ENCODE data around the gene NFAT5.

The NFAT5 gene

GRCh38 chr16:69523566-69524305, 42.0 kb upstream of the NFAT5 start:
- no peak for DNase-seq (ENCODE audit: extremely low read depth, low read depth)
- TF ChIP-seq, protein P1, sequence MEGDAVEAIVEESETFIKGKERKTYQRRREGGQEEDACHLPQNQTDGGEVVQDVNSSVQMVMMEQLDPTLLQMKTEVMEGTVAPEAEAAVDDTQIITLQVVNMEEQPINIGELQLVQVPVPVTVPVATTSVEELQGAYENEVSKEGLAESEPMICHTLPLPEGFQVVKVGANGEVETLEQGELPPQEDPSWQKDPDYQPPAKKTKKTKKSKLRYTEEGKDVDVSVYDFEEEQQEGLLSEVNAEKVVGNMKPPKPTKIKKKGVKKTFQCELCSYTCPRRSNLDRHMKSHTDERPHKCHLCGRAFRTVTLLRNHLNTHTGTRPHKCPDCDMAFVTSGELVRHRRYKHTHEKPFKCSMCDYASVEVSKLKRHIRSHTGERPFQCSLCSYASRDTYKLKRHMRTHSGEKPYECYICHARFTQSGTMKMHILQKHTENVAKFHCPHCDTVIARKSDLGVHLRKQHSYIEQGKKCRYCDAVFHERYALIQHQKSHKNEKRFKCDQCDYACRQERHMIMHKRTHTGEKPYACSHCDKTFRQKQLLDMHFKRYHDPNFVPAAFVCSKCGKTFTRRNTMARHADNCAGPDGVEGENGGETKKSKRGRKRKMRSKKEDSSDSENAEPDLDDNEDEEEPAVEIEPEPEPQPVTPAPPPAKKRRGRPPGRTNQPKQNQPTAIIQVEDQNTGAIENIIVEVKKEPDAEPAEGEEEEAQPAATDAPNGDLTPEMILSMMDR (IDR thresholded peaks at IDR 0.05; ENCODE audit: low read depth, low read length) = no peak

DNA sequence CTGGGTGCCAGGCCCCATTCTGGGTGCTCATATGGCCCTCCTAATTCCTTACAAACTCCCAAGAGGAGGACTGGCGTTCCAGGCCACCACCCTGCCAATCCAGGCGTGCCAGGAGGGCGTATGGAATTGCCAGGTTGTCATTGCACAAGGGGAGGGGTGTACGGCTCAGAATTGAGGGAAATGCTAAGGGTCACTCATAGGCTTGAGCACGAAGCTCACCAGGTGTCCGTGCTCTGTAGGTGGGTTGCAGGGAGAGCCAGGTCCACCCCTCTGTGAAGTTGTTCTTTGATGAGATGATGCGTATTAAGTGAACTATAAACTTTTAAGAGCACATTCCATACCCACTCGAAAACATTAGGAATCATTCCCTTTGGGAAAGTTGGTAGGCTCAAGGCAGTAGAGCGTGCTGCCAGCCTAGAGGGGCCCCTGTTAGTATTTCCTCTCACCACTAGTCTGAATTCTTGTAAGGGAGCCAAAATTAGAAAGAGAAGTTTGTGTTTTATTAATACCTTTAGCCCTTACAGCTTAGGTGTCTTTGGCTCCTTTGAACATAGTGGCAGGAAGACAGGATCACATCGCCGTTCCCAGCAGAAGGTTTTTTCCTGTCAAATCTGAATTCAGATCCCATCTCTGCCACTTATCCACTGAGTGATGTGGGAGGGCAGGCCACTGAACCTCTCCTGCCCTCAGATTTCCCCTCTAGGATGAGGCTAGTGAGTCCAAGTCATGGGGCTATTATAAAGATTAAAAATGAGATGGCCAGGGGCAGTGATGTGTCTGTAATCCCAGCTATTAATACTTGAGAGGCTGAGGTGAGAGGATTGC, 38.7 kb upstream of the NFAT5 start:
- no peak for DNase-seq (ENCODE audit: extremely low read depth, low read depth)
- TF ChIP-seq, protein P1 (IDR thresholded peaks at IDR 0.05; ENCODE audit: low read depth, low read length) = no peak

DNA sequence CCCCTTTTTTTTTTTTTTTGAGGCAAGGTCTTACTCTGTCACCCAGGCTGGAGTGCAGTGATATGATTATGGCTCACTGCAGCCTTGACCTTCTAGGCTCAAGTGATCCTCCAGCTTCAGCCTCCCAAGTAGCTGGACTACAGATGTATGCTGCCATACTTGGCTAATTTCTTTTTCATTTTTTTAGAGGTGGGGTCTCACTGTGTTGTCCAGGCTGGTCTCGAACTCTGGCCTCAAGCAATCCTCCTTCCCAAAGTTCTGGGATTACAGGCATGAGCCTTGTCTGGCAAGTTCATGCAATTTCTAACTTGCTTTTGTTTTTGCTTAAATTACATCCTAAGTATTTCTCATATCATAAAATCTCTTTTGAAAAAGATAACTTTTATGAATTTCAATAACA, 33.8 kb upstream of the NFAT5 start:
- TF ChIP-seq, protein P1 (IDR thresholded peaks at IDR 0.05; ENCODE audit: low read depth, low read length) = no peak
- no peak for DNase-seq (ENCODE audit: extremely low read depth, low read depth)

- TF ChIP-seq, protein P1 (IDR thresholded peaks at IDR 0.05; ENCODE audit: low read depth, low read length) = no peak
Observed at GRCh38 chr16:69532641-69533455, 32.9 kb upstream of the NFAT5 start.

GRCh38 chr16:69534720-69535119, 31.0 kb upstream of the NFAT5 start:
- TF ChIP-seq, protein P1 (IDR thresholded peaks at IDR 0.05; ENCODE audit: low read depth, low read length) = no peak
- no peak for DNase-seq (ENCODE audit: extremely low read depth, low read depth)

More at GRCh38 chr16:69532641-69533455, 32.9 kb upstream of the NFAT5 start:
- no peak for DNase-seq (ENCODE audit: extremely low read depth, low read depth)

DNA sequence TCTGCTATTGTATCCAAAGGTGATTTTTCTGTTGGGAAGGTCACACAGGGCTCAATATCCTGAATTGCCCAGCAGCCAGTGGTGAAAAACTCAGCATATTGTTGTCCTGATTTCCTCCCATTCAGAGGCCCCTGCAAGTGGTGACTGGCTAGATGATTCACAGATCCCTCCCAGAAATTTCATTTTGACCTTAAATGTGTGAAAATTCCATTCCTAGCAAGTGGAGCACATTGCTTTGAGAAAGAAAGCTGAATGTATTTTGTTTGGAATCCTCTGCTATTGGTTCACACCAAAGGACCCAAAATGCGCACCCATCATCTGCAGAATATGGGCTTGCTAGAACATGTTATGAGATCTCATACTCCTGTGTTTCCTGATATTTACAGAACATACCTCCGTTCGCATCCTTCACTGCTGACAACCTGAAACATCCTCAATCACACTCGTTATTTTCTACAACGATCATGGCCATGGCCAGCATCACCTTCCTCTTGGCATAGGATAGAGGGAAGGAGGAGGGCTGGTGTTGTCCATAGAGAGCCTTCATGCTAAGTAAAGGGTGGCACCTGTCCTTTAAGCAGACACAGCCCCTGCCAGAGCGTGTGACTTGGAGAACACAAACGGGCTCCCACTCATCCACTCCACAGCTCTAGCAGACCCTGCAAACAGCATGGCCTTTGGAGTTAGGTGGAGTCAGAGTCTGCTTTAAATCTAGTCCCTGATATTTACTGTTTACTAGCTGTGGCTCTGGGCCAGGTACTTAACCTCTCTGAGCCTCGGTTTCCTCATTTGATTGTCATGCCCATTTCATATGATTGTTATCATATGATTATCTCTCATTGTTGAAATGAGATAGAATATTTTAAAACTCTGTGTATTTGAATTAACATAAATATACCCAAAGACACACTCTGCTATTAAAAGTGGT, 30.4 kb upstream of the NFAT5 start:
- DNase-seq (ENCODE audit: extremely low read depth, low read depth) = no peak
- TF ChIP-seq, protein P1 (IDR thresholded peaks at IDR 0.05; ENCODE audit: low read depth, low read length) = no peak
